Heart left ventricle (tissue), 13 donors: ENCODE results near the gene ANK2.

Experiments
- POLR2A ChIP-seq, 2 donors: fragments of 450-650 bp; IDR thresholded peaks; one replicate each; pipeline ENCODE4 v1.6.1; 2017; ENCODE audit warnings: antibody characterized with exemption in 2 of 2, mild to moderate bottlenecking in 2 of 2, moderate library complexity in 2 of 2
- TF ChIP-seq, protein P1 (sequence below), 12 donors: fragments of 200-600 bp; sonication (generic) in 4 of 12; IDR thresholded peaks; one replicate each; pipeline versions ENCODE4 v1.5.0 to v1.8.0; 2018 to 2022; ENCODE audit warnings: antibody characterized with exemption in 12 of 12, mild to moderate bottlenecking in 5 of 12
- donor health status: ischemic (EF 13 %, LVEDD 7.1; RV severe dilation, severe dysfunction).
- donor health status: DM: no; HTN: yes; CAD: no.
- donor health status: DM: no; HTN: no; CAD: no.
- donor health status: ischemic (EF 25% LVEDD 6.9; RV normal size, moderate dysfunction).
- donor health status: ischemic (EF 25% LVEDD 5.7; RV mildly dilated, moderate dysfunction).
- donor health status: ischemic (EF 35%, LVEDD 5.7; RV mildly dilated, moderate dysfunction).
- donor health status: nonischemic (EF 11% LVEDD 7.7; RV severe dilation, severe dysfunction).
- donor health status: DM: yes; HTN: yes; CAD: no.
- donor health status: PGD.
- donor health status: ischemic (EF 29% LVEDD 5.4; RV normal size, mild dysfunction).
- donor health status: nonischemic (EF 23%, LVEDD 6.1; RV moderate dilation, normal function).

DNA sequence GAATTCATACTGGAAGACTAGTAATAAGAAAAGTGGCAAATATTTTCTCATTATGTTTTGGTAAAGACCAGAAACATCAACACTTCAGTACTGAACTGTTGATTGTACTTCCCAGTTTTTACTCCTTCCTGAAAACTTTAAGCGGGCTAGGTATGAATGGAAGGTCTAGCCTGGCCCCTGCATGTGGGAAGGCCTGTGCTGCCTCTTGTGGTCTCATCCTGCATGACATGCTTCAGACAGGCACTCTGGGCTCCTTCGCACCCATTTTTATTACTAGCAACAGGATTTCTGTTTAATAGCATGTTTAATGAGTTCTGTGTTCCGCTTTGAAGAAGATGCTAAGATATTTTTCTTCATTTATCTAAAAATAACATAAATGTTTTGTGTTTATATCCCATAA, 279.1 kb downstream of the ANK2 start:
- TF ChIP-seq, protein P1, sequence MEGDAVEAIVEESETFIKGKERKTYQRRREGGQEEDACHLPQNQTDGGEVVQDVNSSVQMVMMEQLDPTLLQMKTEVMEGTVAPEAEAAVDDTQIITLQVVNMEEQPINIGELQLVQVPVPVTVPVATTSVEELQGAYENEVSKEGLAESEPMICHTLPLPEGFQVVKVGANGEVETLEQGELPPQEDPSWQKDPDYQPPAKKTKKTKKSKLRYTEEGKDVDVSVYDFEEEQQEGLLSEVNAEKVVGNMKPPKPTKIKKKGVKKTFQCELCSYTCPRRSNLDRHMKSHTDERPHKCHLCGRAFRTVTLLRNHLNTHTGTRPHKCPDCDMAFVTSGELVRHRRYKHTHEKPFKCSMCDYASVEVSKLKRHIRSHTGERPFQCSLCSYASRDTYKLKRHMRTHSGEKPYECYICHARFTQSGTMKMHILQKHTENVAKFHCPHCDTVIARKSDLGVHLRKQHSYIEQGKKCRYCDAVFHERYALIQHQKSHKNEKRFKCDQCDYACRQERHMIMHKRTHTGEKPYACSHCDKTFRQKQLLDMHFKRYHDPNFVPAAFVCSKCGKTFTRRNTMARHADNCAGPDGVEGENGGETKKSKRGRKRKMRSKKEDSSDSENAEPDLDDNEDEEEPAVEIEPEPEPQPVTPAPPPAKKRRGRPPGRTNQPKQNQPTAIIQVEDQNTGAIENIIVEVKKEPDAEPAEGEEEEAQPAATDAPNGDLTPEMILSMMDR (IDR thresholded peaks at IDR 0.05): peak in 9 of 12 donors; percentile 9 to 47 (median 34)
- no peak for TF ChIP-seq POLR2A (IDR thresholded peaks at IDR 0.05)
